Cardiac muscle cell (in vitro differentiated cells and primary cell): ENCODE data around the gene SOS2. TPM values are rescaled to one million over a fixed set of nuclear protein-coding genes. Genes with fewer than 3 reads are reported as not detected.
A peak's percentile ranks its signal among the peaks of the same experiment; 100 is the strongest.

Experiments used
- DNase-seq, 2 donors: peaks; one replicate each; pipeline versions ENCODE4 v3.0.0 to v3.0.0-alpha.2; 2010 to 2017; ENCODE audit warnings: low read depth in 1 of 2, low spot score in 1 of 2
- H3K27ac ChIP-seq: fragments of 200-600 bp; sonication (generic); 2 replicates; pipeline ENCODE4 v1.5.1; 2016
- H3K27me3 ChIP-seq: fragments of 200-600 bp; sonication (generic); 2 replicates; pipeline ENCODE4 v1.6.0; 2016; ENCODE audit warnings: control low read depth
- H3K36me3 ChIP-seq: fragments of 200-600 bp; sonication (generic); 2 replicates; pipeline ENCODE4 v1.5.1; 2016; ENCODE audit warnings: control low read depth
- H3K4me1 ChIP-seq: fragments of 200-600 bp; sonication (generic); 2 replicates; pipeline ENCODE4 v1.8.1; 2017; ENCODE audit warnings: low read depth, mild to moderate bottlenecking, mixed run types
- H3K4me3 ChIP-seq: fragments of 200-600 bp; sonication (generic); 2 replicates; pipeline ENCODE4 v1.5.1; 2016; ENCODE audit warnings: mild to moderate bottlenecking
- H3K9me3 ChIP-seq: fragments of 200-600 bp; sonication (generic); 2 replicates; pipeline ENCODE4 v1.5.1; 2017; ENCODE audit warnings: low read depth, mild to moderate bottlenecking, control low read depth
- CTCF ChIP-seq: IDR thresholded peaks from 2 replicates; pipeline ENCODE4 v1.5.1; 2012; ENCODE audit warnings: low read depth, mild to moderate bottlenecking, low read length
- polyA plus RNA-seq: library from polyadenylated mRNA; unstranded; fragments of >200 nt; fragmentation: Nextera tagmentation; extraction: Ambion mirVana; gene quantifications from 2 replicates; pipeline ENCODE4 v1.2.1, GENCODE V29; 2016
- total RNA-seq: library from RNA; depleted of rRNA; stranded (reverse); fragments of >200 nt; gene quantifications from 2 replicates; pipeline ENCODE4 v1.2.3, GENCODE V29; 2016

The SOS2 gene
- total and polyA plus RNA-seq, 2 experiments from 2014 or later = 14.3 to 15.4 TPM

- no peak overlapping the region for H3K27ac ChIP-seq
- peaks cover 31% of the 10 kb centered on the region for H3K36me3 ChIP-seq
- no peak for DNase-seq
- no peak overlapping the region for H3K4me3 ChIP-seq
- no peak for TF ChIP-seq CTCF
- H3K4me1 ChIP-seq = peaks cover 9% of the 10 kb centered on the region
- H3K27me3 ChIP-seq = no peaks in the 10 kb centered on the region
- no peaks in the 10 kb centered on the region for H3K9me3 ChIP-seq
Measured at GRCh38 chr14:50117456-50117855, 113.9 kb downstream of the SOS2 start.

- H3K4me1 ChIP-seq = peaks cover 9% of the 10 kb centered on the region
- TF ChIP-seq CTCF = no peak
- peak overlapping the region; percentile 88 for H3K4me3 ChIP-seq
- H3K36me3 ChIP-seq = peaks cover 33% of the 10 kb centered on the region
- H3K9me3 ChIP-seq = no peaks in the 10 kb centered on the region
- no peak for DNase-seq
- H3K27me3 ChIP-seq = no peaks in the 10 kb centered on the region
- H3K27ac ChIP-seq = peak overlapping the region; percentile 89
Measured at GRCh38 chr14:50116966-50117365, 114.4 kb downstream of the SOS2 start.

GRCh38 chr14:50116181-50116956, 115.0 kb downstream of the SOS2 start, which contains the start of gene VCPKMT:
TSS of gene VCPKMT (minus strand) at chr14:50116572. CDS start at chr14:50116552, 20 bp downstream.
- Histone ChIP-seq H3K27me3 (no peaks in the 10 kb centered on the region), H3K4me1 (peaks cover 9% of the 10 kb centered on the region), H3K27ac (peak within 1 kb of the TSS; percentile 89), H3K9me3 (no peaks in the 10 kb centered on the region), H3K4me3 (peak within 1 kb of the TSS; percentile 88), H3K36me3 (peaks cover 39% of the 10 kb centered on the region)
- peak; percentile 94 to 95 for DNase-seq
- TF ChIP-seq CTCF = no peak

- H3K27me3 ChIP-seq = no peaks in the 10 kb centered on the region
- no peak overlapping the region for H3K4me3 ChIP-seq
- no peaks in the 10 kb centered on the region for H3K9me3 ChIP-seq
- peaks cover 9% of the 10 kb centered on the region for H3K4me1 ChIP-seq
- H3K36me3 ChIP-seq = peaks cover 59% of the 10 kb centered on the region
- TF ChIP-seq CTCF = no peak
- DNase-seq = no peak
- no peak overlapping the region for H3K27ac ChIP-seq
Measured at GRCh38 chr14:50113381-50114035, 117.9 kb downstream of the SOS2 start.

- DNase-seq = no peak
- Histone ChIP-seq H3K4me3 (no peak overlapping the region), H3K27ac (no peak overlapping the region), H3K27me3 (no peaks in the 10 kb centered on the region), H3K9me3 (no peaks in the 10 kb centered on the region), H3K36me3 (peaks cover 49% of the 10 kb centered on the region), H3K4me1 (peaks cover 2% of the 10 kb centered on the region)
- TF ChIP-seq CTCF = no peak
Measured at GRCh38 chr14:50110323-50111037, 120.9 kb downstream of the SOS2 start.
